GM20000 (cell line): ENCODE measurements around the gene COL26A1.

ENCODE experiments used
- DNase-seq: peaks from one replicate; pipeline ENCODE4 v3.0.0; 2012; ENCODE audit warnings: low spot score
- TF ChIP-seq, protein P1 (sequence below): IDR thresholded peaks from 2 replicates; pipeline ENCODE4 v1.5.1; 2012; ENCODE audit warnings: mild to moderate bottlenecking, control low read depth; ENCODE audit errors: extremely low read depth, missing control alignments

The COL26A1 gene

GRCh38 chr7:101436221-101436735 is 73.6 kb downstream of the COL26A1 start:
- TF ChIP-seq, protein P1, sequence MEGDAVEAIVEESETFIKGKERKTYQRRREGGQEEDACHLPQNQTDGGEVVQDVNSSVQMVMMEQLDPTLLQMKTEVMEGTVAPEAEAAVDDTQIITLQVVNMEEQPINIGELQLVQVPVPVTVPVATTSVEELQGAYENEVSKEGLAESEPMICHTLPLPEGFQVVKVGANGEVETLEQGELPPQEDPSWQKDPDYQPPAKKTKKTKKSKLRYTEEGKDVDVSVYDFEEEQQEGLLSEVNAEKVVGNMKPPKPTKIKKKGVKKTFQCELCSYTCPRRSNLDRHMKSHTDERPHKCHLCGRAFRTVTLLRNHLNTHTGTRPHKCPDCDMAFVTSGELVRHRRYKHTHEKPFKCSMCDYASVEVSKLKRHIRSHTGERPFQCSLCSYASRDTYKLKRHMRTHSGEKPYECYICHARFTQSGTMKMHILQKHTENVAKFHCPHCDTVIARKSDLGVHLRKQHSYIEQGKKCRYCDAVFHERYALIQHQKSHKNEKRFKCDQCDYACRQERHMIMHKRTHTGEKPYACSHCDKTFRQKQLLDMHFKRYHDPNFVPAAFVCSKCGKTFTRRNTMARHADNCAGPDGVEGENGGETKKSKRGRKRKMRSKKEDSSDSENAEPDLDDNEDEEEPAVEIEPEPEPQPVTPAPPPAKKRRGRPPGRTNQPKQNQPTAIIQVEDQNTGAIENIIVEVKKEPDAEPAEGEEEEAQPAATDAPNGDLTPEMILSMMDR, result no peak
- no peak for DNase-seq

DNA sequence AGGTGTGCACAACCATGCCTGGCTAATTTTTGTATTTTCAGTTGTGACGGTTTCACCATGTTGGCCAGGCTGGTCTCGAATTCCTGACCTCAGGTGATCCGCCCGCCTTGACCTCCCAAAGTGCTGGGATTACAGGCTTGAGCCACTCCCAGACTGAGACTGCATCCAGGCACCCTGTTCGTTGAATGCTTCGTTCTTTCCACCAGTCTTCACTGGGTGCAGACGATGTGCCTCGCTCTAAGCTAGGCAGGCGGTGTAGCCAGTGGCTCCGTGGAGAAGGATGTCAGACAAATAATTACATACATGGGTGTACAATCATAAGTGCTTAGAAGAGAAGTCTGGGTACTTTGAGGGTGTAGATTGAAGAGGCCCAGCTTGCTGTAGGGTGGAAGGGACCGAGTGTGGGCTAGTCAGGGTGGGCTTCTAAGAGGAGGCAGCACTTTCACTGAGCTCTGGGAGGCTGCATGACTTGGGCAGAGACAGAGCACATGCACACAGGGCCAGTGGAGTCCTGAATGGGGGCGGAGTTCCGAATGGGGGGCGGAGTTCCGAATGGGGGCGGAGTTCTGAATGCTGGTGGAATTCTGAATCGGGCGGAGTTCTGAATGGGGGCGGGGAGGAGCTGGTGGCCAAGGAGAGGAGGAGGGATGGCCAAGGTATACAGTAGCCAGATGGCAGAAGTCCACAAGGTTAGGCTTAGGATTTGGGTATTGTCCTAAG is 74.3 kb downstream of the COL26A1 start:
- DNase-seq, result no peak
- TF ChIP-seq, protein P1, result no peak

DNA sequence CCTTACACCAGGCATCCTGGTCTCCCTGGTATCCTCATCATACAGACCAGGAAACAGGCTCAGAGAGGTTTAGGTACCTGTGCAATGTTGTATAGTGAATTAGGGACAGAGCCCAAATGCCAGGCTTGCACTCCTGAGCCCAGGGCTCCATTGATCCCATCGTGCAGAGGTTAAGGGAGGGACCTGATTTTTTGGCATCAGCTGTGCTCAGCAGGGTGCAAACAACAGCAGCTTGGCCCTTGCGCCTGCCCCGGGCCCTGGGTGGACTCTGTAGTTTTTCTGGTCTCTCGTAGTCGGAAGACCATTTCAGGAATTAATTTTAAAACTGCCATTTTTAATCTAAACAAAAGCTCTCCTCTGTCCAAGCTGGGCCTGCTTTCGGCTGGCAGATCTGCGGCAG is 79.2 kb downstream of the COL26A1 start:
- TF ChIP-seq, protein P1, result no peak

DNA sequence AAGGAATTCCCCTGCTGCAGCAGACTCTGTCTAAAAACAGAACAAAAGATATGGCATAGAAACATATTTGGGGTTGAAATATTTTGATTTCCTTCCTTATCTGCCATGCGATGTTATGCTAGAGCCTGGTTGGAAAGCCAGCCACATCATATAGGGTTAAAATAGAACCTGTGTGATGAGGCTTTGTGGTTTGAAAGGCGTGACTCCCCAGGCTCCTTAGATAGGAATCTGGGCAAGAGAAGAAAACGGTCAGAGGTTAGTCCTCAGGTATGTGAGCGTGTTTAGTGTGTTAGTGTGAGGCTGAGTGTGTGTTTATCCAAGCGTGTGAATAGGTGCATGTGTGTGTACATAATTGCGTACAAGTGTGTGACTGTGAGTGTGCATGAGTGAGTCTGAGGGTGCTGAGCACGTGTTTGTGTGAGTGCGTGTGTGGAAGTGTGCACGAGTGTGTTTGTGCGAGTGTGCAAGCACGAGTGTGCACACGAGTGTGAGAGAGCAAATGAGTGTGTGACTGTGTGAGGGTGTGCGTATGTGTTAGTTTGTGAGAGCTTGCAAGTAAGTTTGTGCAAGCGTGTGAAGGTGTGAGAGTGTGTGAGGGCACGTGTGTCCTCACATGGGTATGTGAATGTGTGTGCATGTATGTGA is 79.9 kb downstream of the COL26A1 start:
- DNase-seq, result no peak
- TF ChIP-seq, protein P1, result no peak

More for the DNA sequence above, 79.2 kb downstream of the COL26A1 start:
- no peak for DNase-seq

- TF ChIP-seq, protein P1, result no peak
- no peak for DNase-seq
Observed at GRCh38 chr7:101450064-101450463, 87.4 kb downstream of the COL26A1 start.

GRCh38 chr7:101453617-101454016 is 90.9 kb downstream of the COL26A1 start:
- TF ChIP-seq, protein P1, result no peak

More at GRCh38 chr7:101453617-101454016, 90.9 kb downstream of the COL26A1 start:
- DNase-seq, result no peak
